DMS79 treated with DMSO at 0.1 percent for 48 hours (cell line): Measurements from ENCODE around the gene LIMK2.
A peak's percentile ranks its signal among the peaks of the same experiment; 100 is the strongest.
"Not testable (repeated sequence)": the region's sequence is repeated elsewhere in the genome, so short reads cannot be mapped to it uniquely, and the experiment has no call there.

Experiments used
- DNase-seq: peaks from one replicate; lab custom pipeline; 2025; lab: John Stamatoyannopoulos, UW

Gene LIMK2

GRCh38 chr22:31211862-31212730, at the start of gene LIMK2:
Gene LIMK2 (plus strand): TSS chr22:31212298. CDS start chr22:31212409, 111 bp downstream.
- peak; percentile 80 for DNase-seq

- no peak for DNase-seq
Observed at GRCh38 chr22:31170971-31171370, 41.1 kb upstream of the LIMK2 start.

- DNase-seq, result not testable (repeated sequence)
Observed at GRCh38 chr22:31171734-31172133, 40.4 kb upstream of the LIMK2 start.

- DNase-seq, result no peak
Observed at GRCh38 chr22:31173386-31174145, 38.5 kb upstream of the LIMK2 start.

GRCh38 chr22:31176923-31177322, 35.2 kb upstream of the LIMK2 start:
- DNase-seq, result no peak

GRCh38 chr22:31177420-31178162, 34.5 kb upstream of the LIMK2 start:
- DNase-seq, result no peak

GRCh38 chr22:31178859-31179258, 33.2 kb upstream of the LIMK2 start:
- DNase-seq, result no peak

GRCh38 chr22:31179345-31179744, 32.8 kb upstream of the LIMK2 start:
- DNase-seq, result peak; percentile 39

GRCh38 chr22:31184015-31184414, 28.1 kb upstream of the LIMK2 start:
- no peak for DNase-seq

GRCh38 chr22:31185056-31185455, 27.0 kb upstream of the LIMK2 start:
- no peak for DNase-seq

- DNase-seq, result no peak
Observed at GRCh38 chr22:31187627-31188026, 24.5 kb upstream of the LIMK2 start.

GRCh38 chr22:31192513-31192912, 19.6 kb upstream of the LIMK2 start:
- peak; percentile 38 for DNase-seq

- DNase-seq, result no peak
Observed at GRCh38 chr22:31193092-31193491, 19.0 kb upstream of the LIMK2 start.

- DNase-seq, result not testable (repeated sequence)
Observed at GRCh38 chr22:31194681-31195080, 17.4 kb upstream of the LIMK2 start.

- DNase-seq, result no peak
Observed at GRCh38 chr22:31199187-31199586, 12.9 kb upstream of the LIMK2 start.

- DNase-seq, result not testable (repeated sequence)
Observed at GRCh38 chr22:31204352-31204984, 7.6 kb upstream of the LIMK2 start.

- not testable (repeated sequence) for DNase-seq
Observed at GRCh38 chr22:31205059-31205458, 7.0 kb upstream of the LIMK2 start.

- not testable (repeated sequence) for DNase-seq
Observed at GRCh38 chr22:31206460-31206859, 5.6 kb upstream of the LIMK2 start.

- DNase-seq, result peak; percentile 41
Observed at GRCh38 chr22:31206896-31207687, 5.0 kb upstream of the LIMK2 start.

GRCh38 chr22:31210556-31211421, 1.3 kb upstream of the LIMK2 start:
- no peak for DNase-seq
